Stimulated activated naive CD8-positive, alpha-beta T cell treated with anti-CD3 and anti-CD28 coated beads, Interleukin-15, Interleukin-2, amounts not matched to agents 100 ng/mL and 50 ng/mL, for 24 hours (primary cell): ENCODE data around the gene ZNRF1.

Experiments
- H3K27ac Mint-ChIP-seq: one replicate; pipeline ENCODE4 v1.8.0; 2021; ENCODE audit warnings: mild to moderate bottlenecking, mixed read lengths
- H3K27me3 Mint-ChIP-seq: one replicate; pipeline ENCODE4 v1.8.0; 2021; ENCODE audit warnings: mixed read lengths
- H3K36me3 Mint-ChIP-seq: one replicate; pipeline ENCODE4 v1.8.0; 2021; ENCODE audit warnings: low read depth, mixed read lengths
- H3K4me1 Mint-ChIP-seq: one replicate; pipeline ENCODE4 v1.8.0; 2021; ENCODE audit warnings: low read depth, mixed read lengths
- H3K4me3 Mint-ChIP-seq: one replicate; pipeline ENCODE4 v1.8.0; 2021; ENCODE audit warnings: mild to moderate bottlenecking, mixed read lengths
- H3K9me3 Mint-ChIP-seq: one replicate; pipeline ENCODE4 v1.8.0; 2021; ENCODE audit warnings: mixed read lengths

The ZNRF1 gene

DNA sequence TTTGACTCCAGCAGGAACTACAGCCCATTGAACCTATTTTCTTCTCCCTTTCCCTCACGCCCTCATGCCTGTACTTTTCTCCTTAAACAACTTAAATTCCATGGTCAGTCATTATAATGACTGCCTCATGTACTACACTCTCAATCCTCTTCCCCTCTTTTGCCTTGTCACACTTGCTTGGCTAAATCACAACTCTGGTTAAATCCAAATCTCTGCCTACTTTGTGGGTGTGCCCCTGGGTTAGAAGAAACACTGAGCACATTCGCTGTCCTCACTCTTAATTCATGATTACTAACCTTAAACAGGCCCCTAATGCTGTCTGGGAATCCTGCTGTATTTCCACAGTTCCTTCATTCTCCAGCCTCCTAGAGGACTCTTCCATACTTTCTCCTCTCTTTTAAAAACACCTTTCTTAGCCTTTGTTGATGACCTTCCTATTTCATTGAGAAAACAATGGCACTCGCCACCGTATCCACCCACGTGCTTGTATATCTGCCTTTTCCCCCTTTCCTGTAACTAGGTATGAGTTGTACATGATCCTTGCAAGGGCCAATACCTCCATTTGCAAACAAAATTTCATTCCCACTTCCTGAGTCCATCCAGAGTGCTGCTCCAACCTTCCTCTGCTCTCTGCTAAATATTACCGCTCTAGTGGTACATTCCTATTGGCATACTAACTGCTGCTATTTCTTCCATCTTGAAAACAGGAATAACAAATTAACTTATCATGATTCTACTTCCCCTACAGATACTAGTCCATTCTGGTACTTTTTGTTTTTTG lies 28.9 kb downstream of the ZNRF1 start:
- Mint-ChIP-seq H3K4me3 (no peak overlapping the region), H3K36me3 (peaks cover 2% of the 10 kb centered on the region), H3K27ac (no peak overlapping the region), H3K4me1 (peaks cover 17% of the 10 kb centered on the region), H3K9me3 (peaks cover 1% of the 10 kb centered on the region), H3K27me3 (no peaks in the 10 kb centered on the region)

DNA sequence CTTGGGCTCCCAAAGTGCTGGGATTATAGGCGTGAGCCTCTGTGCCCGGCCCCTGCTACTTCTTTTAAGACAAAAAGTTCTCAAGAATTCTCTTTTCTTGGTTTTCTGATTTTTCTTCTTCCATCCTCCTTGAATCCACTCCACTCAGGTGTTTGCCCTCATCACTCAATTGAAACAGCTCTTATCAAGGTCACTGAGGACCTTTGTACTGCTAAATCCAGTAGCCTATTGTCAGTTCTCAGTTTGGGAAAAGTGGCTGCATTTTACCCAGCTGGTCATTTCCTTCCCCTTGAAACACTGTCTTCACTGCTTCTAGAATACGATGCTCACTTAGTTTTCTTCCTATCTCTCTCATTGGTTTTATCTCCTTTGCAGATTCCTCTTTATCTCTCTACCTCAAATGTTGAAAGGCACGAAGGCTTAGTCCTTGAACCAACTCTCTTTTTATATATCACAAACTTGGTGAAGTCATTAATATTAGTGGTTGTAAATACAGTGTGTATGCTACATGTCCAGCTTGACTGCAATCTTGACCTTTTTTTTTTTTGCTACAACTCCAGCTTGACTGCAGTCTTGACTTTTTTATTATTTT lies 29.8 kb downstream of the ZNRF1 start:
- Mint-ChIP-seq H3K9me3 (no peaks in the 10 kb centered on the region), H3K27ac (no peak overlapping the region), H3K27me3 (no peaks in the 10 kb centered on the region), H3K36me3 (no peaks in the 10 kb centered on the region), H3K4me1 (peaks cover 9% of the 10 kb centered on the region), H3K4me3 (no peak overlapping the region)

DNA sequence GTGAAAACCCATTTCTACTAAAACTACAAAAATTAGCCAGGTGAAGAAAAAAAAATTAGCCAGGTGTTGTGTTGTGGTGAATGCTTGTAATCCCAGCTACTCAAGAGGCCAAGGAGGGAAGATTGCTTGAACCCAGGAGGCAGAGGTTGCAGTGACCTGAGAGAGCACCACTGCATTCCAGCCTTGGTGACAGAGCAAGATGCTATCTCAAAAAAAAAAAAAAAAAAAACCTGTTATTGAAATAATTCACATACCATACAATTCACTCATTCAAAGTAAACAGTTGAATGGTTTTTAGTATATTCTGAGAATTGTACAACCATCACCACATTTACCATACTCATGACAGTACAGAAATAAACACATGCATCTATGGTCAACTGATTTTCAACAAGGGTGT lies 31.0 kb downstream of the ZNRF1 start:
- no peaks in the 10 kb centered on the region for H3K36me3 Mint-ChIP-seq
- H3K4me1 Mint-ChIP-seq = no peaks in the 10 kb centered on the region
- H3K9me3 Mint-ChIP-seq = no peaks in the 10 kb centered on the region
- no peak overlapping the region for H3K27ac Mint-ChIP-seq
- no peak overlapping the region for H3K4me3 Mint-ChIP-seq
- no peaks in the 10 kb centered on the region for H3K27me3 Mint-ChIP-seq

DNA sequence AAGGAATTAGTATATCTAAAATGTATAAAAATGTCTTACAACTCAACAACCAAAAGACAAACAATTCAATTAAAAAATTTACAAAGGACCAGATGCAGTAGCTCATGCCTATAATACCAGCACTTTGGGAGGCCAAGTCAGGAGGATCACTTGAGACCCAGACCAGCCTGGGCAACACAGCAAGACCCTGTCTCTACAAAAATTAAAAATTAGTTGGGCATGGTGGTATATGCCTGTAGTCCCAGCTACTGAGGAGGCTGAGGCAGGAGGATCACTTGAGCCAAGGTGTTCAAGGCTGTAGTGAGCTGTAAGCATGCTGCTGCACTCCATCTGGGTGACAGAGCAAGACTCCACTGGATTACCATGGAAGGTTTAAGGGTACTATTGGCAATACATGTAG lies 33.8 kb downstream of the ZNRF1 start:
- Mint-ChIP-seq H3K27me3 (no peaks in the 10 kb centered on the region), H3K4me1 (no peaks in the 10 kb centered on the region), H3K9me3 (peaks cover 8% of the 10 kb centered on the region), H3K27ac (no peak overlapping the region), H3K36me3 (peaks cover 3% of the 10 kb centered on the region), H3K4me3 (no peak overlapping the region)

DNA sequence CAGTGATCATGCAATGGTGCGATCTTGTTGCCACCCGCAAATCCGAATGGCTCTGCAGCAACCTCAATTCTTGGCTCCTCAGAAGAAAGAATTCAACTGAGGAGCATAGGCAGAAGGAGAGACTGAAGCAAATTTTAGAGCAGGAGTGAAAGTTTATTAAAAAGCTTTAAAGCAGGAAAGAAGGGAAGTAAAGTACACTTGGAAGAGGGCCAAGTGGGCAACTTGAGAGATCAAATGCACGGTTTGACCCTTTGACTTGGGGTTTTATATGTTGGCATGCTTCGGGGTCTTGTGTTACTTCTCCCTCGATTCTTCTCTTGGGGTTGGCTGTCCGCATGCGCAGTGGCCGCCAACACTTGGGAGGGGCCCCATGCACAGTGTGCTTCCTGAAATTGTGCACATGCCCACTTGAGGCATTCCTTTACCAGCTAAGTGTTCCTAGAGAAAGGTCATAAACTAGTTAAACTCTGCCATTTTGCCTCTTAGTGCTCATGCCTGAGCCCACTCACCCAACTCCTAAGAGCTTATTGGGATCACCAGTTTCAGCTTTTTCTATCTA lies 36.7 kb downstream of the ZNRF1 start:
- Mint-ChIP-seq H3K27ac (no peak overlapping the region), H3K9me3 (peaks cover 20% of the 10 kb centered on the region), H3K36me3 (peaks cover 9% of the 10 kb centered on the region), H3K4me3 (no peak overlapping the region), H3K4me1 (peaks cover 4% of the 10 kb centered on the region), H3K27me3 (no peaks in the 10 kb centered on the region)

DNA sequence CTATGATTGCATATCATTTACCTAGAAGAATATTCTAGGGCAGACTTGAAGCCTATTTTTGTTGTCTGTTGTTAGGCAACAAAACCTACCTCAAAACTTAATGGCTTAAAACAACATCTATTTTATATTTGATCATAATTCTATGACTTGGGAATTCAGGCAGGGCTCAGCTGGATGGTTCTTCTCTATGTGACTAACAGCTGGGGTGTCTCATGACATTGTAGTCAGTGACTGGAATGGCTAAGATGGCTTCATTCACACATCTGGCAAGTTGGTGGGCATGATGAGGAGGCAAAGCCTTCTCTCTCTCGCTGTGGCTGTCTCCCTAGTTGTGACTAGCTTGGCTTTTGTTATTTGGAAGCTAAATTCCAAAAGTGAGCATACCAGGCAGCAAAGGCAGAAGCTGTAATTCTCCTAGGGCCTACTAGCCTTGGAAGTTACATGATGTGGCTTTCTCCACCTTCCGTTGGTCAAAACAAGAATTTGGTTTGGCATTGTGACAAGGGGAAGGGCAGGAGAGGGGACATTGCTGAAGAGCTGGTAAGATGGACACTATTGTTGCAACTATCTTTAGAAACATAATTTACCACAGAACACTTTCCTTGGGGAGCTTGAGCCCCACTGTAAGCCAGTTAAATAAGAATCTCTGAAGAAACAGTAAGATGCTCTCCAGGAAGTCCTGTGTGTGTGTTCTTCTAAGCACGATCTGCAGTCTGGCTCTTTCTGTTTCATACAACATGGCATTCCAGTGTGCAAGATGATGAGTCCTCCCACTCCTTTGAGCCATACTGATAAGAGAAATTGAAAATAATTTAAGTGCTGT lies 39.4 kb downstream of the ZNRF1 start:
- Mint-ChIP-seq H3K36me3 (peaks cover 9% of the 10 kb centered on the region), H3K9me3 (peaks cover 20% of the 10 kb centered on the region), H3K27ac (no peak overlapping the region), H3K4me3 (no peak overlapping the region), H3K27me3 (no peaks in the 10 kb centered on the region), H3K4me1 (peaks cover 4% of the 10 kb centered on the region)

DNA sequence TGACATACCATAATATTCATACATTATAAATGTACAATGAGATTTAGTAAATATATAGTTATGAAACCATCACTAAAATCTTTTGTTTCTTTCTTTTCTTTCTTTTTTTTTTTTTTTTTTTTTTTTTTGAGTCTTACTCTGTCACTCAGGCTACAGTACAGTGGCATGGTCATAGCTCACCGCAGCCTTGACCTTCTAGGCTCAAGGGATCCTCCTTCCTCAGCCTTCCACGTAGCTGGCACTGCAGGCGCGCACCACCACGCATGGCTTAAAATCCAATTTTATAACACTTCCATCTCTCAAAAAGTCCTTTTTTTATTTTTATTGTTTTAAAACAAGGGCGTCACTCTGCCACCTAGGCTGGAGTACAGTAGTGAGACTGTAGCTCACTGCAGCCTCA lies 41.1 kb downstream of the ZNRF1 start:
- Mint-ChIP-seq H3K4me1 (peaks cover 4% of the 10 kb centered on the region), H3K36me3 (peaks cover 9% of the 10 kb centered on the region), H3K4me3 (no peak overlapping the region), H3K27ac (no peak overlapping the region), H3K9me3 (peaks cover 20% of the 10 kb centered on the region), H3K27me3 (no peaks in the 10 kb centered on the region)

DNA sequence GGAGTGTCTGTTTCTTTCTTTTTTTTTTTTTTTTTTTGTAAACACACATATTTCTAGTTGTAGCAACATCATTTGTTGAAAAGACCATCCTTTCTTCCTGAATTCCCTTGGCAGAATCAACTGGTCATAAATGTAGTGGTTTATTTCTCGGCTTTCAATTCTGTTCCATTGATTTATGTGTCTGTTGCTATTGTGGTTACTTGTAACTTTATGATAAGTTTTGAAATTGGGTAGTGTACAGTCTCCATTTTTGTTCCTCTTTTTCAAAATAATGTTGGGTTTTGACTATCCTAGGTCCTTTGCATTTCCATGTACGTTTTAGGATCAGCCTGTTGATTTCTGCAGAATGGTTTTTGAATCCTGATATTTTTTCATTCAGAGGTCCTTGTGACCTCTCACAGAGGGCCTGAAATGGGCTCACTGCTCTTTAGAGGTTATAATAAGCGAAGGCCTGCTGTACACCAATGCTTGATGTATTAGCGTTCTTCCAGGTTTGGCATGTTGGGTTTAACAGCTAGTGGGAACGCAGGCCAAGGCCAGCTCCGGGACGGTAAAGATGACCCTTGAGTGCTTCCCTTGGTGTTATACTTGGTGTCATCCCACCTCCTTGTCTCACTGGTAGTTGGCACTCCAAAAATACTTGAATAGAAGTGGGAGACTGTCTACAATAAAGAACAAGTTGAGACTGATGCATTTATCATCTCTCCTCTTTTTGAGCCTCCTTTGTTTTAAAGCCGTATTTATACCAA lies 43.8 kb downstream of the ZNRF1 start:
- peaks cover 12% of the 10 kb centered on the region for H3K9me3 Mint-ChIP-seq
- H3K4me3 Mint-ChIP-seq = no peak overlapping the region
- H3K36me3 Mint-ChIP-seq = peaks cover 6% of the 10 kb centered on the region
- no peaks in the 10 kb centered on the region for H3K27me3 Mint-ChIP-seq
- H3K4me1 Mint-ChIP-seq = peaks cover 4% of the 10 kb centered on the region
- no peak overlapping the region for H3K27ac Mint-ChIP-seq

DNA sequence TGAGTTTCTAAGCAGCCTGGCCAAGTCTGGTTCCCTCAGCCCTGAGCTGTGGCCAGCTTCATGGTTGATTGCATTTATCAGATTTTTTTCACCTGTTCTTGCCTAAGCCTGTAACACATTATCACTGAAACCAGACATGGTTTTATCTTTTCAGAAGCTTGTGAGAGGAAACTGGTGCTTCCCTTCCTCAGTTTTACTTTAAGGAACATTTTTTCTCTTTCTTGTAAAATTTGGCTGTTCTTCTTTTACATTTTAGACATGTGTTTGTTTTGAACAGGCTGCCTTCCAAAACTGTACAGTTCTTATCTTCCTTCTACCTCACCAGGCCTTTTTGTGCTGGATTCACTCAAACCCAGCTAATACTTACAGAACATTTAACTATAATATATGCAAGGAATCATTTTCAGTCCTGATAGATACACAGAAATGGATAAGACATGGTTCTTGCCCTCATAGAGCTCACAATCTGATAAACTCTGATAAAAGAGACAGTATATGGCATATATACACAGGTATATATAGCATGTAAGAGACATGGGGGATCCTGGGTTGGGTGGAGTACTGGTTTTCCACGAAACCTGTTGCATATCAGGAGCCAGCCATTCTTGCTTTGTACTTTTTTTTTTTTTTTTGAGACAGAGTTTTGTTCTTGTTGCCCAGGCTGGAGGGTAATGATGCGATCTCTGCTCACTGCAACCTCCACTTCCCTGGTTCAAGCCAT lies 44.5 kb downstream of the ZNRF1 start:
- Mint-ChIP-seq H3K27me3 (no peaks in the 10 kb centered on the region), H3K9me3 (peaks cover 5% of the 10 kb centered on the region), H3K36me3 (no peaks in the 10 kb centered on the region), H3K27ac (no peak overlapping the region), H3K4me3 (no peak overlapping the region), H3K4me1 (peaks cover 4% of the 10 kb centered on the region)

DNA sequence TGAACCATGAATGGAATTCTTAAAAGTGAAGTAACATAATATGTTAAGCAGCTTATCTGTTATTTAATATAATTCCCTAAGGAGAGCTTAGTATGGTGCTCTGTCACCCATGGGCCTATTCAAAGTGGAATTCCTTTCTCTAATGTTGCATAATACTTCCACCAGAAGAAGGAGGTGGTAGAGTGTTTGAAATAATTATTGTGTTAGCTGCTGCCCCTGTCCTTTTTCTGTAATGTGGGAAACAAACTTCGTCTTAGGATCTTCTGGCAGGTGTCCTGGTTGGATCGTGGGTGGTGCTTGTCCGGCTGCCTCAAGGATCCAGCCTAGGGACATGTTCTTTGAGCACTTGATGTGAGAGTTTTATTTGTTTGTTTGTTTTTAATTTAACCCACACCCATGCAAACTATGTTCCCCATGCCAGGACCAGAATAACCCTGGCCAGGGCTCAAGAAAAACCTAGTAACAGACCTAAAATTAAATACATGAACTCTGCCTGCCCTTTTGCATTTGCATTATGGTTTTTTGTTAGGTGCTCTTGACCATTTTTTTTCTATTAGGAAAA lies 46.1 kb downstream of the ZNRF1 start:
- H3K36me3 Mint-ChIP-seq = no peaks in the 10 kb centered on the region
- H3K27me3 Mint-ChIP-seq = no peaks in the 10 kb centered on the region
- no peaks in the 10 kb centered on the region for H3K9me3 Mint-ChIP-seq
- H3K4me3 Mint-ChIP-seq = no peak overlapping the region
- H3K27ac Mint-ChIP-seq = no peak overlapping the region
- no peaks in the 10 kb centered on the region for H3K4me1 Mint-ChIP-seq

DNA sequence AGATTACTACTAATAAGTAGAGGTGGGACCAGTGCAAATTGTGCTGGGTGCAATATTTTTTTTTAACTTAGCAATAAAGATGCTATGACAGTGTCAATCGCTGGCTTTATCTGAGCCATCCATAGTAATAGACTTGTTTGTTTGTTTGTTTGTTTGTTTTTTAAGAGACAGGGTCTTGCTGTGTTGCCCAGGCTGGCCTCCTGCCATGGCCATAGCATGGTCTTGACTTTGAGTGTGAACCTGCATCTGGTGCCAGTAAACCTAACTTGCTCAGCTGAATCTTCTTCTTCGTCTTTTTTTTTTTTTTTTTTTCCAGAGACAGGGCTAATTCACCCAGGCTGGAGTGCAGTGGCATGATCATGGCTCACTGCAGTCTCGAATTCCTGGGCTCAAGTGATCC lies 46.6 kb downstream of the ZNRF1 start:
- Mint-ChIP-seq H3K9me3 (no peaks in the 10 kb centered on the region), H3K27me3 (no peaks in the 10 kb centered on the region), H3K4me3 (no peak overlapping the region), H3K27ac (no peak overlapping the region), H3K4me1 (no peaks in the 10 kb centered on the region), H3K36me3 (no peaks in the 10 kb centered on the region)

DNA sequence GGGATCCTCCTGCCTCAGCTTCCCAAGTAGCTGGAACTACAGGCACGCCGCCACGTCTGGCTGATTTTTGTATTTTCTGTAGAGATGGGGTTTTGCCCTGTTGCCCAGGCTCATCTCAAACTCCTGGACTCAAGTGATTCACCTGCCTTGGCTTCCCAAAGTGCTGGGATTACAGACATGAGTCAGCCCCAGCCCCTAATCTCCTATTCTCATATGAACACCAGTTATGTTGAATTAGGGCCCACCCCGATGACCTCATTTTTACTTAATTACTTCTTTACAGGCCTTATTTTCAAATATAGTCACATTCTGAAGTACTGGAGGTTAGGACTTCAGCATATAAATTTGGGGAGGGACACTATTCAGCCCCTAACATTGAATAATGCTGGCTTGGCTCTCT lies 49.2 kb downstream of the ZNRF1 start:
- Mint-ChIP-seq H3K36me3 (no peaks in the 10 kb centered on the region), H3K27ac (no peak overlapping the region), H3K9me3 (no peaks in the 10 kb centered on the region), H3K4me3 (no peak overlapping the region), H3K4me1 (no peaks in the 10 kb centered on the region), H3K27me3 (no peaks in the 10 kb centered on the region)

DNA sequence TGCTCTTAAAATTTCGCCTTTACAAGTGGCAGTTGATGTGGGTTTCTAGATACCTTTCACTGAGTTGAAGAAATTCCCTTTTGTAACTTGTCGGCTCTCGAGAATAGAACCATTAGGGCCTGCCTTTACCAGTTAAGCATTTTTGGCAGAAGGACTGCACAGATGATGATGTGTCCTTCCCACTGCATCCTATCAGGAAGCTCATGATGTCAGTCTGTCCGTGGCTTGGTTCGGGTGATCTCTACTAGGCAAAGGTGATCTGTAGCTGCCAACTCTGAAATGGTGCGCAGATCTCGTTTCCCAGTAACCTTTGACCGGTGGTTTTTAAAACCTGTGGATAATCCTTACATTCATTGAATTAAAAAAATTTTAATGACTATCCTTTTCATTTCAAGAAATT lies 49.7 kb downstream of the ZNRF1 start:
- H3K27me3 Mint-ChIP-seq = no peaks in the 10 kb centered on the region
- no peak overlapping the region for H3K27ac Mint-ChIP-seq
- H3K4me3 Mint-ChIP-seq = no peak overlapping the region
- H3K4me1 Mint-ChIP-seq = no peaks in the 10 kb centered on the region
- H3K36me3 Mint-ChIP-seq = no peaks in the 10 kb centered on the region
- H3K9me3 Mint-ChIP-seq = no peaks in the 10 kb centered on the region
